Measurements from ENCODE around the gene PTPRR.

- TF ChIP-seq, protein P1, sequence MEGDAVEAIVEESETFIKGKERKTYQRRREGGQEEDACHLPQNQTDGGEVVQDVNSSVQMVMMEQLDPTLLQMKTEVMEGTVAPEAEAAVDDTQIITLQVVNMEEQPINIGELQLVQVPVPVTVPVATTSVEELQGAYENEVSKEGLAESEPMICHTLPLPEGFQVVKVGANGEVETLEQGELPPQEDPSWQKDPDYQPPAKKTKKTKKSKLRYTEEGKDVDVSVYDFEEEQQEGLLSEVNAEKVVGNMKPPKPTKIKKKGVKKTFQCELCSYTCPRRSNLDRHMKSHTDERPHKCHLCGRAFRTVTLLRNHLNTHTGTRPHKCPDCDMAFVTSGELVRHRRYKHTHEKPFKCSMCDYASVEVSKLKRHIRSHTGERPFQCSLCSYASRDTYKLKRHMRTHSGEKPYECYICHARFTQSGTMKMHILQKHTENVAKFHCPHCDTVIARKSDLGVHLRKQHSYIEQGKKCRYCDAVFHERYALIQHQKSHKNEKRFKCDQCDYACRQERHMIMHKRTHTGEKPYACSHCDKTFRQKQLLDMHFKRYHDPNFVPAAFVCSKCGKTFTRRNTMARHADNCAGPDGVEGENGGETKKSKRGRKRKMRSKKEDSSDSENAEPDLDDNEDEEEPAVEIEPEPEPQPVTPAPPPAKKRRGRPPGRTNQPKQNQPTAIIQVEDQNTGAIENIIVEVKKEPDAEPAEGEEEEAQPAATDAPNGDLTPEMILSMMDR (IDR thresholded peaks at IDR 0.05; ENCODE audit: low read depth, low read length): no peak
- no peak for TF ChIP-seq MAX (IDR thresholded peaks at IDR 0.05; ENCODE audit: low read depth, low read length)
- TF ChIP-seq POLR2A (IDR thresholded peaks at IDR 0.05; ENCODE audit: extremely low read depth, insufficient read length): no peak
These were observed 321.9 kb downstream of the PTPRR start for GRCh38 chr12:70598467-70599193.
